Measurements from ENCODE around the gene ABHD14A. TPM values are rescaled to one million over a fixed set of nuclear protein-coding genes. Genes with fewer than 3 reads are reported as not detected.

Gene ABHD14A
- total RNA-seq, 2 experiments from 2014 or later = 11.8 to 13.7 TPM

DNA sequence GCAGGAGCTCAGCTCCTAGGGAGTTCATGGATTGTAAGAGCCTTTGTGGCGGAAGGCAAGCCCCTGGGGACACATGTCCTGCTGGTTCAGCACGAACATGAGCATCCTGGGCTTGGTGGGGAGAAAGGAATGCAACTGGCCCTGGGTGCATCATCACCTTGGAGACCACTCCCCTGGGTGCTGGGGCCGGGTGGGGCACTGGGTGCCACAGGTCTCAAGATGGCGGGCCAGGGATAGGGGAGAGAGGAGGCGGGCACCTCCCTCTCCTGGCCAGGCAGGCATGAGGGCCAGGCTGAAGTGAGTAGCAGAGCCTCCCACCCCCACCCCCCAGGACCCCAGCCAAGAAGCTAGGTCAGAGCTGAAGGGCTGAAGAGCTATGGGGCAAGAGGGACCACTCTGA, 8.4 kb upstream of the ABHD14A start:
- Mint-ChIP-seq H3K9me3 (ENCODE audit: low read depth) (no peaks in the 10 kb centered on the region), H3K27ac (no peak overlapping the region), H3K27me3 (peaks cover 10% of the 10 kb centered on the region), H3K36me3 (no peaks in the 10 kb centered on the region), H3K4me3 (peak overlapping the region; percentile 71), H3K4me1 (peaks cover 10% of the 10 kb centered on the region)
- ATAC-seq (no peak), DNase-seq (no peak)
- CTCF ChIA-PET = interaction anchor here (4.8 kb wide), 1 partner anchor 24 kb away, joined by 26 read pairs; the partner anchor contains the start of genes PARP3 and RRP9

DNA sequence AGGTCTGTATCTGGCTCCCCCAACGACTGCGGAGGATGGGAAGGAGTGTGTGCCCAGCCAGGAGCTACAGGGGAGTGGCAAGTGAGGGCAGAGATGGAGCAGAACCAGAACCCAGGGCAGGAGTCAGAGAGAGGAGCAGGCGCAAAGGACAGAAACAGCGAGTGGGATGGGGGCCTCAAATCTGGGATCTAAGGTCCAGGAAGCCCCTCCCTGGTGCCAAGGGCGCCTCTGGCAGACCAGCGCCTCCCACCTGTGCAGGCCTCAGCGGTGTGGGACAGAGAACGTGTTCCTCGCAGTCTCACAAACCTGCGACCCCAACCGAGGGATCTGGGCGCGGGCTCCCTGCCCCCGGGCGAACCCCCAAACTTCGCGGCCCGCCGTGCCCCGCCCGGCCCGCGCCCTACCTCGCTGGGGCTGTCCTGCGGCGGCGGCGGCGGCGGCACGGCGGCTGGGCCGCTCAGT, 7.9 kb upstream of the ABHD14A start:
- Mint-ChIP-seq H3K4me1 (peaks cover 10% of the 10 kb centered on the region), H3K4me3 (peak overlapping the region; percentile 71), H3K27me3 (peaks cover 8% of the 10 kb centered on the region), H3K9me3 (ENCODE audit: low read depth) (no peaks in the 10 kb centered on the region), H3K27ac (no peak overlapping the region), H3K36me3 (no peaks in the 10 kb centered on the region)
- peak; percentile 76 for ATAC-seq
- CTCF ChIA-PET = interaction anchor here (4.8 kb wide), 1 partner anchor 25 kb away, joined by 26 read pairs; the partner anchor contains the start of genes PARP3 and RRP9
- DNase-seq = no peak

DNA sequence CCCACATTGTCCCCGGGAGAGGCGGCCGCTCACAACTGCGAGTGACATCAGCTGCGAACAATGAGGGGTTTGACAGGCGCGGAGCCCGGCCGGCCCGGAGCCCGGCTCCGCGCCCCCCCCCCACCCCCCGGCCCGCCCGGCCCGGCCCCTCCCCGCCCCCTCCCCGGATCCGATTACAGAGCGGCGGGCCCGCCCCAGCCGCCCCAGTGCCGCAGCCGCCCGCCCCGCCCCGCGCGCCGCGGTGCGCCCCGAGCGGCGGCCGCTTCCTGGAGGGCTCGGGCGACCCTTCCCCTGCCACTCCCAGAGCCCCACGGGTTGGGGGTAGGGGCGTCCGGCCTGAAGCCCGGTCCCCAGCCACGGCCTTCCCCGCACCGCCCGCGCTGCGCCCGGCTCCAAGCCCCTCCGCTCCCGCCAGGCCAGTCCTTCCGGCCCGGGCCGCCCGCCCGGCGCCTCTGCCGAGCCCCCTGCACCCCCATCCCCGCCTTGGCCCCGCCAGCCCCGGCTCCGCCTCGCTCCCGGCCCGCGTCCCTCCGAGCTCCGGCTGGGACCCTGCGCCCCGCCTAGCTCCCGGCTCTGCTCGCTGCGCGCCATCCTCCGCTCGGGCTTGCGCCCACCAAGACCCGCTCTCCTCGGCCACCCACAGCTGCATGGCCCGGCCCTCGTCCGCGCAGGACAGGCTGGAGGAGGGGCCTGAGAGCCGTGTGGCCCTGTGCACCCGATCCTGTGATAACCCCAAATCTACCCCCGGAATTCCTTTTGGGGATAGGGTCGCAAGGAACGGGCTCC, 7.3 kb upstream of the ABHD14A start, which contains the start of gene PCBP4:
Gene PCBP4 (minus strand): TSS at position 71 of the 786 bp plus-strand sequence. CDS start 6,214 bp downstream, outside the sequence.
- Mint-ChIP-seq H3K9me3 (ENCODE audit: low read depth) (no peaks in the 10 kb centered on the region), H3K27ac (peak within 1 kb of the TSS; percentile 73), H3K36me3 (no peaks in the 10 kb centered on the region), H3K27me3 (peaks cover 5% of the 10 kb centered on the region), H3K4me1 (peaks cover 14% of the 10 kb centered on the region), H3K4me3 (peak within 1 kb of the TSS; percentile 74)
- no peak for DNase-seq
- CTCF ChIA-PET = interaction anchor here (0.7 to 4.8 kb wide), 4 partner anchors 9 to 25 kb away, joined by 3 to 26 read pairs (median 4); partner anchors contain the start of genes PARP3 and RRP9
- peak; percentile 74 for ATAC-seq

DNA sequence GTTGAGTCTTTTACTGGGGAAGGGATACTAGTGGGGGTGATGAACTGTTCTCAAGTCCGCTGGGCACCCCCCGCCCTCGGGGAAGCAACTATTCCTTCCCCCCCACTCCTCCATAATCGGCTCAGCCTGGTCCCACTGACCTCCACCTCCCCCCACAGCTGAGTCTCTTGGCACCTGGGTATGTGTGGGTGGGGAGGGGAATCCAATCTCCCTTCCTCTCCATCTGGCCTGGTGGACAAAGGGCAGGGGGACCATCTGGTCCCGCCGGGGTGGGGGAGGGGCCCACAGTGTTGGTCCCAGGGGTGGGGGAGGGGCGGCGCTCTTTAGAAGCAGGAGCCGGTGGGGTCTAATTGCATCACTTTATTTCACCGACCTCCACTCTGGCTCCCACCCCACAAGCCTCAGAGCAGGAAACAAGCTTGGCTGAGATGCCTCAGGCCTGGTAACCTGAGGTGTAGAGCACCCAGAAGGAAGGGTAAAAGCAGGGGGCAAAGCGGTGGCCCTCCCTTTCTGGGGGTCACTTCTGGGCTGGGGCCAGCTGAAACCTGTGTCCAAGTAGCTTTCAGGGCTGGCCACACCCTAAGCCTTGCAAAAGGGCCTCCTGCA, 6.6 kb upstream of the ABHD14A start:
- peaks cover 5% of the 10 kb centered on the region for H3K27me3 Mint-ChIP-seq
- H3K4me1 Mint-ChIP-seq = peaks cover 14% of the 10 kb centered on the region
- peak overlapping the region; percentile 74 for H3K4me3 Mint-ChIP-seq
- no peak overlapping the region for H3K27ac Mint-ChIP-seq
- DNase-seq = no peak
- CTCF ChIA-PET = interaction anchor here (0.7 to 4.8 kb wide), 6 partner anchors 8 to 156 kb away, joined by 3 to 26 read pairs (median 3); partner anchors contain the start of genes PARP3 and RRP9
- no peaks in the 10 kb centered on the region for H3K9me3 Mint-ChIP-seq (ENCODE audit: low read depth)
- H3K36me3 Mint-ChIP-seq = no peaks in the 10 kb centered on the region
- no peak for ATAC-seq

DNA sequence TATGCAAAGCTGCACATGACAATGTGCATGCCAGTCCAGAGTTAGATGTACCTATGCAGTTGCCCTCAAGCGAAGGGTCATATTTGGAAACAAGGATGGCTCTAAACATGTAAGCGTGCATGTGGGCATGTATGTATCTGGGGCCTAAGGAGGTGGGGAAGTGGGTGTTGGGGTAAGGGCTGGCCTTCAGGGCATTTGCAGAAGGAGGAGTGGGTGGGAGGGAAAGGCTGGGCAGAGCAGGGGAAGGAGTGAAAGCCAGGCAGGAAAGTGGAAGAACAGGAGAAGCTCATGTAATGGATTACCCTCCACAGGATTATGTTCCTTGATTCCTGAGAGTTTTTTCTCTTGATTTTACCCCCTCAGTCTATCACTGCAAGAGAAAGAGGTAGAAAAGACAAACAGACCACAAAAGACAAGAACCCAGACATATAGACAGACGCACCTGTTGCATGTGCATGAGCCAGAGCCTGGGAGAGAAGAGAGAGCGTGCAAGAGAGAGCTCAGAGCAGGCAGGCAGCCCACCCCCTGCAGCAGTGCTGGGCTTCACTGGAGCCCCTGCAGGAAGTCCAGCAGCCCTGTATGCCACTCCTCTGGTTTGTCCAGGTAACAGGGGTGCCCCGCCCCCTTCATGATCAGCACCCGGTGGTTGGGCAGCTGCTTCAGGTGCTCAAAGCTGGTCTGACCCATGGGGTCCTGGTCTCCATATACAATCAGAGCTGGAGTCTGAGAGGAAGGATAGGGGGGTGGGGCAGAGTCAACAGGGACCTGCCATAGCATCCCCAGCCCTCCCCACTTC, 5.8 kb upstream of the ABHD14A start:
- no peak overlapping the region for H3K27ac Mint-ChIP-seq
- H3K36me3 Mint-ChIP-seq = no peaks in the 10 kb centered on the region
- ATAC-seq (no peak), DNase-seq (no peak)
- no peaks in the 10 kb centered on the region for H3K9me3 Mint-ChIP-seq (ENCODE audit: low read depth)
- peak overlapping the region; percentile 35 for H3K4me3 Mint-ChIP-seq
- H3K4me1 Mint-ChIP-seq = peaks cover 16% of the 10 kb centered on the region
- CTCF ChIA-PET = interaction anchor here (1.0 to 4.8 kb wide), 8 partner anchors 10 to 370 kb away, joined by 3 to 26 read pairs (median 3); partner anchors contain the start of genes ACY1, PARP3, RPL29 and RRP9
- peaks cover 5% of the 10 kb centered on the region for H3K27me3 Mint-ChIP-seq

DNA sequence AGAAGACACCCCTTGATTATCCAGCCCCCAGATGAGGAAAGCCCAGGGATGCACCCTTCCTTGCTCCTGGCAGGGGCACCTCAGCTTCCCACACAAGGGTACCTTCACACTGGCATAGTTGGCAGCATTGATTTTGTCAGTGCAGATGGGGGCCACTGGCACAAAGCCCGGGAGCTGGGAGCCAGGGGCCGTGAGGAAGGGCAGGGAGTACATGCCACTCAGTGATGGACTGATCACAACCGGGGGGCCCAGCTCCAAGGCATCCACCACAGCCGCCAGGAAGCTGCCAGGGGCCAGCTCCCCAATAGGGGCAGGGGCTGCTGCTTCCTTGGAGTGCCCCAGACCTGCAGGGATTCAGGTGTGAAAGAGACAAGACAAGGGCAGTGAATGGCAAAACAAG, 5.0 kb upstream of the ABHD14A start:
- CTCF ChIA-PET = interaction anchor here (0.9 to 4.8 kb wide), 8 partner anchors 9 to 369 kb away, joined by 3 to 26 read pairs (median 3); partner anchors contain the start of genes ACY1, PARP3, RPL29 and RRP9
- no peaks in the 10 kb centered on the region for H3K9me3 Mint-ChIP-seq (ENCODE audit: low read depth)
- H3K4me3 Mint-ChIP-seq = no peak overlapping the region
- no peaks in the 10 kb centered on the region for H3K36me3 Mint-ChIP-seq
- DNase-seq = no peak
- peaks cover 22% of the 10 kb centered on the region for H3K4me1 Mint-ChIP-seq
- no peak for ATAC-seq
- peak overlapping the region; percentile 57 for H3K27ac Mint-ChIP-seq
- H3K27me3 Mint-ChIP-seq = peaks cover 5% of the 10 kb centered on the region

DNA sequence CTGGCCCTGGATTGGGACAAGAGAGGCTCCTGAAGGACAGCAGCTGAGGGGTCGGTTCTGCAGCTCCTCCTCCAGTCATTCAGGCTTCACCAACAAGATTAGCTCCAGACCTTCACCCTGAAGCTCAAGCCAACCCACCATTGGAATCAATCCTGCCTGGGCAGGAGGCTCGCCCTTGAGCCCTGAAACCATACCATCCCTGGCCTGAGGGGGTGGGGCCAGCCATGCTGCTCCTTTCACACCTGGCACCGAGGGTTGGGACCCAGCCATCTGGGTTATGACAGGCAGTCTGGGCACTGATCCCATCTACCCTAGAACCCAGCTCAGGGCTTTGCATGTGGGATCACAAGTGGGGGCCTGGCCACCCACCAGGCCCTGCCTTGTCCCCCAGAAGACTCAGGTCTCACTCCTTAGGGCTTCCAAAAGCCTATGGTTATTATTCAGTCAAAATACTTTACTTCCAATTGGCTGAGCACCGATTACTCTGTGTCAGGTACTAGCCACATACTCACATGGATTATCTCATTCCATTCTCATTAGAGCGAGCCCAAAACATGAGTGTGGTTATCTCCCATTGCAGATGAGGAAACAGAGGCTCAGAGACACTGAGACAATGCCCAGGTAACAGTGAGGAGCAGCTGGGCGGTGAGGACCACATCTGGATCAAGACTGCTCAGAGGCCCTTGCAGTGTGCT, 4.1 kb upstream of the ABHD14A start:
- Mint-ChIP-seq H3K4me3 (no peak overlapping the region), H3K27me3 (no peaks in the 10 kb centered on the region), H3K27ac (peak overlapping the region; percentile 57), H3K9me3 (ENCODE audit: low read depth) (no peaks in the 10 kb centered on the region), H3K4me1 (peaks cover 28% of the 10 kb centered on the region), H3K36me3 (no peaks in the 10 kb centered on the region)
- no peak for ATAC-seq
- CTCF ChIA-PET = interaction anchor here (0.9 to 4.8 kb wide), 3 partner anchors 28 to 85 kb away, joined by 3 to 26 read pairs (median 3); partner anchors contain the start of genes PARP3 and RRP9
- DNase-seq = no peak

DNA sequence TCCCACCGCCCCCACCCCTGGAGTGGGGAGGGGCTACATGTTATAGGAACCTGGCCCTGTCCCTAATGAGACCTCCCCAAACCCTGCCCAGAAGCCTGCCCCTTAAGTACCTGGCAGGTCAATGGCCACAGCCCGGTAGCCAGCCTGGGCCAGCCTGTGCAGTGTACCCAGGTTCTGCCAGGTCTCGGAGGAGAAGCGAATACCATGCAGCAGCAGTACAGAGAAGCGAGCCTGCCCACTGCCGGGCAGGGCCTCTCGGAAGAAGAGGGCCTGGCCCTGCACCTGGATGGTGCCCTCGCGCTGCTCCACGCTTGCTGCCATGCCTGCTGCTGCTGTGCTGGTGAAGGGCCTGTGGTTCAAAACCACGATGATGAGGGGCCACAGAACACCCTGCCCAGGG, 3.5 kb upstream of the ABHD14A start:
- ATAC-seq = no peak
- Mint-ChIP-seq H3K4me1 (peaks cover 29% of the 10 kb centered on the region), H3K9me3 (ENCODE audit: low read depth) (no peaks in the 10 kb centered on the region), H3K4me3 (no peak overlapping the region), H3K27me3 (no peaks in the 10 kb centered on the region), H3K36me3 (no peaks in the 10 kb centered on the region), H3K27ac (no peak overlapping the region)
- DNase-seq = no peak
- CTCF ChIA-PET = interaction anchor here (0.8 to 4.8 kb wide), 3 partner anchors 9 to 29 kb away, joined by 4 to 70 read pairs (median 65); partner anchors contain the start of genes ACY1, PARP3 and RRP9

DNA sequence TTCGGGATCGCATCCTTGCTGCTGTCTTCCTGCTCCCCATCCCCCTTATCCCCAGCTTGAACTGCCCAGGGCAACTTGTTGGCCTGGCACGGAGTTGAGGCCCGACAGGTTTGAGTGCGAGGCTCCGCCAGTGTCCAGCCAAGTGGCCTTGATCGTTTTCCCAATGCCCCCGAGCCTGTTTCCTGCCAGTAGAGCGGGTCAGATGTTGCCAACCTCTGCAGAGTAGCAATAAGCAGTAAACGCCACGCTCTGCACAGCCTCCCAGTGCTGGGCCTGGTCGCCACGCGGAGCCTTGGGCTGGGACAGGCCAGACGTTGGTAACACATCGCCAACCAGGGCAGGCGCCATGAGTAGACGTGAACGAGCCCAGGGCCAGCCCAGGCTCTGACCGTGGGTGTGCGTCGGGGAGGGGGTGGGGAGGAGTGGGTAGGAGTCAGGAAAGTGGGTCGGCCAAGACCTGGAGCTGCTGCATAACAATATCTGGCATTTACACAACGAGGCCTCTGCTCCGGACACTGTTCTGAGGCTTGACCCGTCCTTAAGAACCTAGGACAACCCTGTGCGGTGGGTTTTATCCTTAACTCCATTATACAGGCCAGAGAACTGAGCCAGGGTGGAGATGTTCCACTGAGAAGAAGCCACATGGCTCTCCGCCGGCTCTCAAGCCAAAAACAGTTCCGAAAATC, 444 bp upstream of the ABHD14A start:
- Mint-ChIP-seq H3K27me3 (no peaks in the 10 kb centered on the region), H3K4me3 (peak overlapping the region; percentile 98), H3K4me1 (peaks cover 30% of the 10 kb centered on the region)

DNA sequence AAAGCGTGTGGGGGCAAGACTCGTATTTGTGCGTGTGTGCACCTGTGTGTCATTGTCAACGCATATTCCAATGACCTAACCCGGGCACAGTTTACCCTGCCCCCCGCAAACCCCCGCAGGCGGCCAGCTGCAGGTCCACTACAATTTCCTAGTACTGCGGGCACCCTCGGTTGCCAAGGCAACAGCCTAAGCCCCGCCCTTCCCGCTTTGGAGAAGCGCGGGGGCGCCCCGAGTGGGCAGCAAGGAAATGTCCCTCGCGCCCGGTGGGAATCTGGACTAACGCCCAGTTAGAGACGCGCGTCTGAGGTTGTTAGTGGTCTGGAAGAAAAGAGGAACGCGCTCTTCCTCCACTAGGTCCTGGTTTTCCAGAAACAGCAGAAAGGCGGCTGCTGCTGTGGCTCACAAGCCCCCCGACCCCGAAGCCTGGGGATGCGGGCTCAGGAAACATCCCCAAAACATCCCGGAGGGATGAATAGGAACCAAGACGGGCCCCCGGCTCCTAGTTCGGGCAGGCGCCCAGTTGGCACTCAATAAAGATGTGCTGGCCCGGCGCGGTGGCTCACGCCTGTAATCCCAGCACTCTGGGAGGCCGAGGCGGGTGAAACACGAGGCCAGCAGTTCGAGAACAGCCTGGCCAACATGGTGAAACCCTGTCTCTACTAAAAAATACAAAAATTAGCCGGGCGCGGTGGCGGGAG, 1.1 kb downstream of the ABHD14A start:
- Mint-ChIP-seq H3K4me1 (peaks cover 34% of the 10 kb centered on the region), H3K27me3 (no peaks in the 10 kb centered on the region), H3K4me3 (peak overlapping the region; percentile 79), H3K27ac (no peak overlapping the region), H3K36me3 (no peaks in the 10 kb centered on the region), H3K9me3 (ENCODE audit: low read depth) (no peaks in the 10 kb centered on the region)
- DNase-seq (peak; percentile 66), ATAC-seq (no peak)
- CTCF ChIA-PET = interaction anchor here (1.1 to 4.8 kb wide), 2 partner anchors 8 to 34 kb away, joined by 4 to 65 read pairs; partner anchors contain the start of genes PARP3 and RRP9

More for the DNA sequence above, 444 bp upstream of the ABHD14A start:
- Mint-ChIP-seq H3K27ac (peak overlapping the region; percentile 92), H3K36me3 (no peaks in the 10 kb centered on the region), H3K9me3 (ENCODE audit: low read depth) (no peaks in the 10 kb centered on the region)
- CTCF ChIA-PET = interaction anchor here (0.7 to 4.8 kb wide), 25 partner anchors 9 to 585 kb away, joined by 3 to 70 read pairs (median 6); partner anchors contain the start of genes ACY1, DCAF1, DUSP7 and GPR62
- ATAC-seq (peak; percentile 24), DNase-seq (no peak)

DNA sequence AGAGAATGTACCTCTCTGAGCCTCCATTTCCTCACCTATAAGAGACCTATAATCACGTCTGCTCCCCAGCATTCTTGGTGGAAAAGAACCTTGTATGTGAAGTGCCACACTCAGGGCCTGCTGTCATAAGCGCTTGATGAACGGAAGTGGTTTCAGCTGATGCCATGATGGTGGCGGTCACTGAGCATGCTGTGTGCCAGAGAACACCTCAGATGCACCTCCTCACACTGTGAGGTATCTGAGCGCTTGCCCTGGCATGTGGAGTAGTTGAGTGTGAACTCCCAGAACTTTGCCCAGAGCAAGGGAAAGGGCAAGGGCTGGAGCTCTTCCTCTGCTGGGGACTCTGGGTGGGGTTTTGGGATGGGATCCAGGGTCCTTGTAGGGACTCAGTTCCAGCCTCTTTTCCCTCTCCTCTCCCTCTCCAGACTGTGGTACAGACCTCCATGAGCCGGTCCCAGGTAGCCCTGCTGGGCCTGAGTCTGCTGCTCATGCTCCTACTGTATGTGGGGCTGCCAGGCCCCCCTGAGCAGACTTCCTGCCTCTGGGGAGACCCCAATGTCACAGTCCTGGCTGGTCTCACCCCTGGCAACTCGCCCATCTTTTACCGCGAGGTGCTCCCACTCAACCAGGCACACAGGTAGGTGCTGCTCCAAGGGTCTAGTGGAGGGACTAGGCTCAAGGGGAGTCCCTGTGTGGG, 2.7 kb downstream of the ABHD14A start:
- DNase-seq = peak; percentile 63
- H3K4me1 Mint-ChIP-seq = peaks cover 40% of the 10 kb centered on the region
- H3K27me3 Mint-ChIP-seq = no peaks in the 10 kb centered on the region
- ATAC-seq = no peak
- no peak overlapping the region for H3K4me3 Mint-ChIP-seq
- peaks cover 3% of the 10 kb centered on the region for H3K36me3 Mint-ChIP-seq
- no peaks in the 10 kb centered on the region for H3K9me3 Mint-ChIP-seq (ENCODE audit: low read depth)
- CTCF ChIA-PET = interaction anchor here (0.8 to 1.4 kb wide), 3 partner anchors 24 to 145 kb away, joined by 3 to 4 read pairs (median 3); partner anchors contain the start of gene RRP9
- H3K27ac Mint-ChIP-seq = peak overlapping the region; percentile 61
